GM12865 (cell line): ENCODE results near the gene KRT26.
A peak's percentile ranks its signal among the peaks of the same experiment; 100 is the strongest.

ENCODE experiments used
- DNase-seq: peaks from one replicate; pipeline ENCODE4 v3.0.0; 2010; ENCODE audit warnings: low read depth
- H3K4me3 ChIP-seq: 2 replicates; pipeline ENCODE4 v1.5.1; 2011; ENCODE audit warnings: mild to moderate bottlenecking, low read depth, low read length, control low read depth
- TF ChIP-seq, protein P1 (sequence below): IDR thresholded peaks from 2 replicates; pipeline ENCODE4 v1.5.1; 2011; ENCODE audit warnings: low read length, control low read depth, low read depth, inconsistent platforms; ENCODE audit not compliant: insufficient read depth; ENCODE audit errors: missing control alignments

KRT26 gene

DNA sequence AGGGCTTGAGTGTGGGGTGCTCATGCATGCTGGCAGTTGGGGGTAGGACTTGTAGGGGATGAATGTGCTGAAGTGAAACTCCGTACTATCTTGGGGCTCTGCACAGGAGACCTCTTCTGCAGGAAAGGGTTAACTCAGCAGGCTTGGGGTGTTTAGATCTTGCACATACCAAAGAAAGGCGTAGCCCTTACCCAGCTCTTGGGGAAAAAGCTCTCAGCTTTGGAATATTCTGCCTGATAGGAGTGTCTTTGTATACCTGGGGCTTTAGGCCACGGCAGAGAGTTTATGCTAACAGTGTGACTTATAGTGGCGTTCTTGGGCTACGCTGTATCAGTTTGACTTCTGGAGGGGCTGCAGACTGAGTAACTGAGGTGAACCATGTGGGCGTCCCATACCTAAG lies 38.0 kb downstream of the KRT26 start:
- H3K4me3 ChIP-seq = no peak overlapping the region
- no peak for DNase-seq
- TF ChIP-seq, protein P1, sequence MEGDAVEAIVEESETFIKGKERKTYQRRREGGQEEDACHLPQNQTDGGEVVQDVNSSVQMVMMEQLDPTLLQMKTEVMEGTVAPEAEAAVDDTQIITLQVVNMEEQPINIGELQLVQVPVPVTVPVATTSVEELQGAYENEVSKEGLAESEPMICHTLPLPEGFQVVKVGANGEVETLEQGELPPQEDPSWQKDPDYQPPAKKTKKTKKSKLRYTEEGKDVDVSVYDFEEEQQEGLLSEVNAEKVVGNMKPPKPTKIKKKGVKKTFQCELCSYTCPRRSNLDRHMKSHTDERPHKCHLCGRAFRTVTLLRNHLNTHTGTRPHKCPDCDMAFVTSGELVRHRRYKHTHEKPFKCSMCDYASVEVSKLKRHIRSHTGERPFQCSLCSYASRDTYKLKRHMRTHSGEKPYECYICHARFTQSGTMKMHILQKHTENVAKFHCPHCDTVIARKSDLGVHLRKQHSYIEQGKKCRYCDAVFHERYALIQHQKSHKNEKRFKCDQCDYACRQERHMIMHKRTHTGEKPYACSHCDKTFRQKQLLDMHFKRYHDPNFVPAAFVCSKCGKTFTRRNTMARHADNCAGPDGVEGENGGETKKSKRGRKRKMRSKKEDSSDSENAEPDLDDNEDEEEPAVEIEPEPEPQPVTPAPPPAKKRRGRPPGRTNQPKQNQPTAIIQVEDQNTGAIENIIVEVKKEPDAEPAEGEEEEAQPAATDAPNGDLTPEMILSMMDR = no peak

DNA sequence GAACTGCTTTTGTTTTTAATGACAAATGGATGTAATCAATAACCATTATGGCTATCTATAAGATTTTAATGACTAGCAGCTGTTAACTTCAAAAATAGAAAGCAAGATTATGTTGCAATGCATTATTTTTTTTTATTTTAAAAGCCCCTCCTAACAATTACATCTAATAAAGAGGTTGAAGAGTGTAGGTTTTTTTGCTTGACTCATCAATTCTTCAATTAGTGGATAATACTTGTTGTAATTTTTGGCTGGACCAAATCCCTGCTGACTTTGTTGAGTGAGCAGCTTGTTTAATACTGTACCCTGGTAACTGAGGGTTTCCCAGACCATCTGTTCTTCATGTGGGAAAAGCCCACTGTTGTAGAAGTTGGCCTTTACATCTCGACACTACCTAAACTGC lies 41.0 kb downstream of the KRT26 start:
- no peak for DNase-seq
- no peak overlapping the region for H3K4me3 ChIP-seq
- TF ChIP-seq, protein P1 = no peak

DNA sequence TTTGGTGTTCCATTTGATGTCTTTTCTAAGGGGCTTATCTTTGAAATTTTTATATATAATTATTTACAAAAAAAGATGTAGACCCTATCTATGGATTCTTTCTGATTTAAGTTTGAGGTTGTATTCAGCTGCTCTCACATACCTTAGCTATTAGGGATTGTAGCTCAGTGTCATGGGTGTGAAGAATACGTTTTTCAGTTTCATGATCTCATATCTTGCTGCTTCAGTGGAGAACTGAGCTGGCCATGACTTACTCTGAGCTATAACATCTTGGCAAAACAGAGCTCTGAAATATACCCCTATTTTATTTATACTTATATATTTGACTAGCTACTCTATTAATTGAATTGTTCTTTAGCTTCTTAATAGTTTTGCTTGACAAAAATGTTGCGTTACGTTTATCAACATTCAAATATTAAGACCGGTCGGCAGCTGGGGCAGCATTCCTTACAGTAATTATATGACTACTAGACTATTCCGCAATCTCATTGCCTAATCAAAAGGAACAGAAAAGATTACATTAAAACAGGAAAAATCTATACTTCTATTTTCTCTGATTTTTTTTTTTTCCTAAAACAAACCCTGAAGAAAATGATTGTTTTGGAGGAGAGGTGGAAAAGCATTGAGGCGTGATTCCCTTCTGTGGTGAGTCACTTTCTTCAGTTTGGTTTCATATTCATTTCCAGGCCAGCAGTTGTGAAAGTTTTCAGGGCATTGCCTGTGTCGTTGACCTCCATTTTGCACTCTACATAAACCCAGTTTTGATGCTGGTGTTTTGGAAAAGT lies 44.4 kb downstream of the KRT26 start:
- peak; percentile 47 for DNase-seq
- no peak overlapping the region for H3K4me3 ChIP-seq
- TF ChIP-seq, protein P1 = no peak

DNA sequence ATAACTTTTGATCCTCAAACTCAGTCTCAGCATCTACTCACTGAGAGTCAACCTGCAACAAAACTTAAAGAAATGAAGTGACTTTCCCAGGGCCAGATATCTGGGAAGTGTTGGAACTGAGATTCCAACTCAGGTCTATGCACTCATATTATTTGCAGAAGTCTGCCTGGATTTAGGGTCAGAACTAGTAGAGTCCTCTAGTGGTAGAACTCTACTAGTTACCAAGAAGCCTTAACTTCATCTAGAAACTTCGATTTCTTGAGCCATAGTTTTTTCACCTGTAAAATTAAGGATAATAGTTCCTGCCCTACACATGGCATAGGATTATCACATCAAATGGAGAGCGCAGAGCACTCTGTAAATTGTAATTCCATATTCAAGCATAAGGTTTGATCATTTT lies 45.1 kb downstream of the KRT26 start:
- no peak overlapping the region for H3K4me3 ChIP-seq
- TF ChIP-seq, protein P1 = peak; percentile 7
- peak; percentile 2 for DNase-seq

DNA sequence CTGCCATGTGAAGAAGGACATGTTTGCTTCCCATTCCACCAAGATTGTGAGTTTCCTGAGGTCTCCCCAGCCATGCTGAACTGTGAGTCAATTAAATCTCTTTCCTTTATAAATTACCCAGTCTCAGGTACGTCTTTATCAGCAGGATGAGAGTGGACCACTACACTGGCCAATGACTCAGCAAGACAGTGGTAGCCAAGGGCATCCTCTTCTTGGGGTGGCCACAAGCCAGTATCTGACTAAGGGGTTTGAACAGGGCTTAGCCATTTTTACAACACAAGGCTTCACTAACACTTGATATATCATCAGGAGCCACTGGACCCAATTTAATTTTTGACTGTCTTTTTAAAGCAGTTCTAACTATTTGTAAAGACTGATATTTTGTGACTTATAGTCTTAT lies 47.3 kb downstream of the KRT26 start:
- TF ChIP-seq, protein P1 = no peak
- DNase-seq = no peak
- no peak overlapping the region for H3K4me3 ChIP-seq

DNA sequence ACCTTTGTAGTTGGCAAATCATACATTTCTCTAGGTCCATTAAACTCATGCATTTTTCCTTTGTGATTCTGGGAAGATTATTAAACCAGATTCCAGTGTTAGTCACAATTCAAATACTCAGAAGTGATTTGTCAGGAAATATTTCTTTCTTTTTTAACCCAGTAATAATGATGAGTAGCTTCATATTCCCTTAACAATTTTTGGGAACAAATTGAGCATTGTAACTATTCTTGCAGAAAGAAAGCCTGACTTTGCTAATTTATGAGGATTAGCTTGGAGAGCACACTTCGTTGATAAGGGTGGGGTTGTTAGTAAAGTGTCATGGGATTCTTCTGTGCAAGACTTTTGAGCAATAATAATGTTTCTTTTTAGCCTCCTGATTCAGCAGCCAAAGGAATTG lies 49.8 kb downstream of the KRT26 start:
- TF ChIP-seq, protein P1 = no peak
- DNase-seq = no peak
- no peak overlapping the region for H3K4me3 ChIP-seq

DNA sequence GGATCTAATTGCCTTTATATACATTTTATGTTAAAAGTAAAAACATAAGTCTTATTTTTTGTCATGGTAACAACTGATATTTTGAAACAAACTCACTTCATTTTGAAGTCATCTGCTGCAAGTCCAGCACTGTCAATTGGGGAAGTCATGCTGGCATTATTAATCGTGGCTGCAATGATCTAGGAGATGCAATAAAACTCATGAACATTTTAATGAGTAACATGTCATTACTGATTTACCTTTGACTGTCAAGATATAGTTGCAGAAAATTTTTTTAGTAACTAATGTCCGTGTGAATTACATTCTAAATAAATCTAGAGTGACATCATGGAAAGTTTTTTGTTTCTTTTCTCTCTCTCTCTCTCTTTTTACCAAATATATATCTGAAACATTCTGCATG lies 51.1 kb downstream of the KRT26 start:
- no peak overlapping the region for H3K4me3 ChIP-seq
- no peak for DNase-seq
- TF ChIP-seq, protein P1 = no peak
